ENCODE data around the gene MYOCOS. TPM values are rescaled to one million over a fixed set of nuclear protein-coding genes. Genes with fewer than 3 reads are reported as not detected.
"Not testable (repeated sequence)": the region's sequence is repeated elsewhere in the genome, so short reads cannot be mapped to it uniquely, and the experiment has no call there.

The MYOCOS gene
- total RNA-seq, 2 experiments from 2014 or later = 0.14 TPM; not detected in 1

- ATAC-seq (ENCODE audit: poor library complexity) (no peak), DNase-seq (no peak)
- Mint-ChIP-seq H3K36me3 (ENCODE audit: low read depth) (peaks cover 21% of the 10 kb centered on the region), H3K27me3 (no peaks in the 10 kb centered on the region), H3K27ac (no peak overlapping the region), H3K9me3 (peaks cover 4% of the 10 kb centered on the region), H3K4me3 (no peak overlapping the region), H3K4me1 (ENCODE audit: low read depth) (no peaks in the 10 kb centered on the region)
- no peak overlapping the region for H3K27ac ChIP-seq (ENCODE audit: low read depth in 1 of 2, low read length in 2 of 2)
- H3K36me3 ChIP-seq (ENCODE audit: insufficient read depth, low read length) = peaks cover 14% of the 10 kb centered on the region
- intact Hi-C loops (cut with DNase I, micrococcal nuclease) = no loop called here
- H3K9me3 ChIP-seq (ENCODE audit: control insufficient read depth in 1 of 2, insufficient read depth in 1 of 2, low read length in 2 of 2) = no peaks in the 10 kb centered on the region
- ChIA-PET POLR2A (interaction anchor here (0.6 to 0.7 kb wide), 2 partner anchors 134 to 145 kb away, joined by 3 read pairs; no protein-coding TSS in a partner anchor), CTCF (interaction anchor here (1.0 to 2.0 kb wide), 2 partner anchors 52 to 112 kb away, joined by 3 to 6 read pairs; partner anchors contain the start of gene PRRC2C)
- H3K27me3 ChIP-seq (ENCODE audit: control insufficient read depth in 1 of 2, insufficient read depth in 2 of 2, low read length in 2 of 2) = no peaks in the 10 kb centered on the region
- H3K4me3 ChIP-seq (ENCODE audit: low read length) = no peak overlapping the region
- no peak for TF ChIP-seq CTCF (IDR thresholded peaks at IDR 0.05)
- no peaks in the 10 kb centered on the region for H3K4me1 ChIP-seq (ENCODE audit: insufficient read depth, low read length)
Observed at GRCh38 chr1:171597203-171597602, 24.8 kb upstream of the MYOCOS start.

- H3K9me3 ChIP-seq (ENCODE audit: control insufficient read depth in 1 of 2, insufficient read depth in 1 of 2, low read length in 2 of 2); H3K4me3 Mint-ChIP-seq; H3K9me3 Mint-ChIP-seq; CTCF ChIA-PET; H3K4me1 ChIP-seq (ENCODE audit: insufficient read depth, low read length); H3K36me3 Mint-ChIP-seq (ENCODE audit: low read depth); H3K27ac Mint-ChIP-seq; H3K27ac ChIP-seq (ENCODE audit: low read depth in 1 of 2, low read length in 2 of 2); H3K27me3 ChIP-seq (ENCODE audit: control insufficient read depth in 1 of 2, insufficient read depth in 2 of 2, low read length in 2 of 2); H3K36me3 ChIP-seq (ENCODE audit: insufficient read depth, low read length); intact Hi-C loops (cut with DNase I, micrococcal nuclease); ATAC-seq (ENCODE audit: poor library complexity); DNase-seq; H3K4me3 ChIP-seq (ENCODE audit: low read length); H3K27me3 Mint-ChIP-seq; POLR2A ChIA-PET; H3K4me1 Mint-ChIP-seq (ENCODE audit: low read depth): not testable (repeated sequence)
Observed at GRCh38 chr1:171600310-171600709, 21.7 kb upstream of the MYOCOS start.

- ATAC-seq (ENCODE audit: poor library complexity) (no peak), DNase-seq (no peak)
- Mint-ChIP-seq H3K9me3 (peaks cover 4% of the 10 kb centered on the region), H3K36me3 (ENCODE audit: low read depth) (no peaks in the 10 kb centered on the region), H3K27me3 (no peaks in the 10 kb centered on the region), H3K4me3 (no peak overlapping the region), H3K4me1 (ENCODE audit: low read depth) (no peaks in the 10 kb centered on the region), H3K27ac (no peak overlapping the region)
- ChIA-PET CTCF (no interaction called here), POLR2A (no interaction called here)
- Histone ChIP-seq H3K4me1 (ENCODE audit: insufficient read depth, low read length) (no peaks in the 10 kb centered on the region), H3K9me3 (ENCODE audit: control insufficient read depth in 1 of 2, insufficient read depth in 1 of 2, low read length in 2 of 2) (no peaks in the 10 kb centered on the region), H3K27me3 (ENCODE audit: control insufficient read depth in 1 of 2, insufficient read depth in 2 of 2, low read length in 2 of 2) (no peaks in the 10 kb centered on the region), H3K36me3 (ENCODE audit: insufficient read depth, low read length) (no peaks in the 10 kb centered on the region), H3K4me3 (ENCODE audit: low read length) (no peak overlapping the region), H3K27ac (ENCODE audit: low read depth in 1 of 2, low read length in 2 of 2) (no peak overlapping the region)
- no peak for TF ChIP-seq CTCF (IDR thresholded peaks at IDR 0.05)
- intact Hi-C loops (cut with DNase I, micrococcal nuclease) = no loop called here
Observed at GRCh38 chr1:171600862-171601261, 21.2 kb upstream of the MYOCOS start.

GRCh38 chr1:171603042-171603441, 19.0 kb upstream of the MYOCOS start:
- H3K36me3 Mint-ChIP-seq (ENCODE audit: low read depth); ATAC-seq (ENCODE audit: poor library complexity); H3K27ac ChIP-seq (ENCODE audit: low read depth in 1 of 2, low read length in 2 of 2); H3K4me1 Mint-ChIP-seq (ENCODE audit: low read depth); H3K27me3 ChIP-seq (ENCODE audit: control insufficient read depth in 1 of 2, insufficient read depth in 2 of 2, low read length in 2 of 2); H3K4me1 ChIP-seq (ENCODE audit: insufficient read depth, low read length); H3K27ac Mint-ChIP-seq; CTCF ChIA-PET; POLR2A ChIA-PET; H3K27me3 Mint-ChIP-seq; H3K9me3 ChIP-seq (ENCODE audit: control insufficient read depth in 1 of 2, insufficient read depth in 1 of 2, low read length in 2 of 2); H3K36me3 ChIP-seq (ENCODE audit: insufficient read depth, low read length); H3K9me3 Mint-ChIP-seq; intact Hi-C loops (cut with DNase I, micrococcal nuclease); H3K4me3 ChIP-seq (ENCODE audit: low read length); DNase-seq; H3K4me3 Mint-ChIP-seq: not testable (repeated sequence)
